HPDE6-E6E7 (cell line): Measurements from ENCODE around the gene COX19.

Source experiments
- DNase-seq: peaks from one replicate; pipeline ENCODE4 v3.0.0; 2011; ENCODE audit warnings: missing footprints; ENCODE audit errors: extremely low spot score

The COX19 gene

GRCh38 chr7:978049-978346, 2.6 kb upstream of the COX19 start:
- no peak for DNase-seq

GRCh38 chr7:977326-978048, 2.1 kb upstream of the COX19 start:
- no peak for DNase-seq

GRCh38 chr7:976901-977325, 1.6 kb upstream of the COX19 start:
- DNase-seq = no peak

- DNase-seq = no peak
Measured at GRCh38 chr7:975702-976473, 539 bp upstream of the COX19 start.

GRCh38 chr7:974172-974571, 1.2 kb downstream of the COX19 start:
- no peak for DNase-seq

GRCh38 chr7:973312-973711, 2.0 kb downstream of the COX19 start:
- DNase-seq = no peak

- DNase-seq = no peak
Measured at GRCh38 chr7:972676-973309, 2.6 kb downstream of the COX19 start.

GRCh38 chr7:972110-972509, 3.2 kb downstream of the COX19 start:
- DNase-seq = no peak

- no peak for DNase-seq
Measured at GRCh38 chr7:970744-971143, 4.6 kb downstream of the COX19 start.

- no peak for DNase-seq
Measured at GRCh38 chr7:969403-969802, 5.9 kb downstream of the COX19 start.

- DNase-seq = no peak
Measured at GRCh38 chr7:968205-969105, 6.9 kb downstream of the COX19 start.

GRCh38 chr7:967361-968082, 7.8 kb downstream of the COX19 start:
- DNase-seq = no peak

- no peak for DNase-seq
Measured at GRCh38 chr7:966291-967069, 8.9 kb downstream of the COX19 start.

GRCh38 chr7:964401-965231, 10.7 kb downstream of the COX19 start:
- DNase-seq = no peak

GRCh38 chr7:963236-964078, 11.9 kb downstream of the COX19 start:
- no peak for DNase-seq

- DNase-seq = no peak
Measured at GRCh38 chr7:962401-963081, 12.8 kb downstream of the COX19 start.

GRCh38 chr7:961546-962400, 13.6 kb downstream of the COX19 start:
- no peak for DNase-seq
